CD4-positive, alpha-beta T cell (primary cell): ENCODE results near the gene C4orf54. TPM values are rescaled to one million over a fixed set of nuclear protein-coding genes. Genes with fewer than 3 reads are reported as not detected.

Experiments used
- ATAC-seq: fragments of 200-7000 bp; cut with Tn5 transposase; one replicate; pipeline ENCODE4 v1.10.0; 2022; ENCODE audit warnings: mild to moderate bottlenecking; ENCODE audit not compliant: poor library complexity
- CTCF ChIA-PET: fragments of 350-600 bp; sonication (Branson Sonifier 250); formaldehyde crosslinking; loops from one replicate; lab custom pipeline; 2021; ENCODE audit warnings: antibody characterized with exemption, inconsistent platforms; lab: Charles Lee
- POLR2A ChIA-PET: fragments of 350-600 bp; sonication (Branson Sonifier 250); formaldehyde crosslinking; loops from one replicate; lab custom pipeline; 2021; ENCODE audit warnings: antibody characterized with exemption, inconsistent platforms; lab: Charles Lee
- DNase-seq, 14 experiments: peaks; one replicate each; pipeline ENCODE4 v3.0.0-alpha.2; 2013 to 2020; ENCODE audit warnings: mixed read lengths in 2 of 14
- H3K27ac ChIP-seq, 2 donors: one replicate each; pipeline versions ENCODE4 v1.5.1 to v1.7.0; 2013; ENCODE audit warnings: low read length in 2 of 2, low read depth in 1 of 2, mild to moderate bottlenecking in 1 of 2
- H3K27me3 ChIP-seq, 2 experiments: 1 replicate in 1 of 2; 2 replicates in 1 of 2; pipeline versions ENCODE4 v1.6.1 to v1.7.0; 2013; ENCODE audit warnings: low read length in 2 of 2, control low read depth in 1 of 2, mild to moderate bottlenecking in 1 of 2, moderate library complexity in 1 of 2; ENCODE audit not compliant: insufficient read depth in 2 of 2, control insufficient read depth in 1 of 2
- H3K36me3 ChIP-seq: one replicate; pipeline ENCODE4 v1.6.1; 2013; ENCODE audit warnings: low read length, control low read depth; ENCODE audit not compliant: insufficient read depth
- H3K4me1 ChIP-seq: one replicate; pipeline ENCODE4 v1.6.1; 2013; ENCODE audit warnings: low read length, control low read depth; ENCODE audit not compliant: insufficient read depth
- H3K4me3 ChIP-seq: one replicate; pipeline ENCODE4 v1.5.1; 2013; ENCODE audit warnings: mild to moderate bottlenecking, low read length, moderate library complexity
- H3K9me3 ChIP-seq, 2 experiments: 1 replicate in 1 of 2; 2 replicates in 1 of 2; pipeline versions ENCODE4 v1.6.1 to v1.7.0; 2013; ENCODE audit warnings: low read length in 2 of 2, mild to moderate bottlenecking in 2 of 2, control low read depth in 1 of 2, moderate library complexity in 1 of 2; ENCODE audit not compliant: control insufficient read depth in 1 of 2, insufficient read depth in 1 of 2
- H3K27ac Mint-ChIP-seq: one replicate; pipeline ENCODE4 v1.8.0; 2020; ENCODE audit warnings: mixed read lengths
- H3K27me3 Mint-ChIP-seq: one replicate; pipeline ENCODE4 v1.8.0; 2021; ENCODE audit warnings: mixed read lengths
- H3K36me3 Mint-ChIP-seq: one replicate; pipeline ENCODE4 v1.8.0; 2021; ENCODE audit warnings: low read depth, mixed read lengths
- H3K4me1 Mint-ChIP-seq: one replicate; pipeline ENCODE4 v1.8.0; 2021; ENCODE audit warnings: low read depth, mixed read lengths
- H3K4me3 Mint-ChIP-seq: one replicate; pipeline ENCODE4 v1.8.0; 2020; ENCODE audit warnings: mild to moderate bottlenecking, mixed read lengths
- H3K9me3 Mint-ChIP-seq: one replicate; pipeline ENCODE4 v1.8.0; 2020; ENCODE audit warnings: mixed read lengths
- intact Hi-C, 2 experiments: fragments of 100-400 bp; cut with DNase I in 1 of 2; cut with micrococcal nuclease in 1 of 2; formaldehyde crosslinking; loops; one replicate each; pipeline versions ENCODE4 v1.15.1 to v1.9.0; 2023 to 2025; cut with DNase I, micrococcal nuclease
- total RNA-seq, 174 experiments: library from RNA in 2 of 174; stranded (reverse) in 2 of 174; gene quantifications; one replicate each; pipeline ENCODE4 v1.2.3 and lab custom pipeline; 2021 to 2026
- TF ChIP-seq, protein P1 (sequence below): fragments of 200-600 bp; IDR thresholded peaks from one replicate; pipeline ENCODE4 v1.8.0; 2022; ENCODE audit warnings: antibody characterized with exemption, mild to moderate bottlenecking

The C4orf54 gene
- total RNA-seq, 2 experiments from 2014 or later, result not detected

DNA sequence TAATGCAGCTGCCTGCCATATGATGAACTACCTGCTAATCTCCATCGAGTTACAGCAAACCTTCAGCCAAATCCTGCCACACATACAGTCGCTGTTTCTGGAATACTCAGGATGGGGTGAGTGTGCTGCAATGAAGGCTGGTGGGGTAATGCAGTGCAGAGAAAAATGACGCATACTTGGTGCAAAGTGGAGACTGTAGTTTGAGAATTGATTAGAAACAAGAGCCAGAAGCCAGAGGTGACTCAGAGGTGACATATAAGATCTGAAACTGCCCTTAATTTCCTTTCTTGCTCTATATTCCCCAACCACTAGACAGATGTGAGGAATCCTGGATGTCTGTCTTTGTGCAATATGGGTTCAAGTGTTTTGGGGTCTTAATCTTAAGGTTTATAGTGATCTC lies 22.0 kb downstream of the C4orf54 start:
- no peaks in the 10 kb centered on the region for H3K9me3 ChIP-seq
- no peak overlapping the region for H3K27ac ChIP-seq
- H3K4me3 ChIP-seq, result no peak overlapping the region
- ChIA-PET POLR2A (no interaction called here), CTCF (no interaction called here)
- Mint-ChIP-seq H3K36me3 (no peaks in the 10 kb centered on the region), H3K4me1 (no peaks in the 10 kb centered on the region), H3K9me3 (no peaks in the 10 kb centered on the region), H3K4me3 (no peak overlapping the region), H3K27me3 (peaks cover 9% of the 10 kb centered on the region), H3K27ac (no peak overlapping the region)
- H3K4me1 ChIP-seq, result no peaks in the 10 kb centered on the region
- no peaks in the 10 kb centered on the region for H3K36me3 ChIP-seq
- TF ChIP-seq, protein P1, sequence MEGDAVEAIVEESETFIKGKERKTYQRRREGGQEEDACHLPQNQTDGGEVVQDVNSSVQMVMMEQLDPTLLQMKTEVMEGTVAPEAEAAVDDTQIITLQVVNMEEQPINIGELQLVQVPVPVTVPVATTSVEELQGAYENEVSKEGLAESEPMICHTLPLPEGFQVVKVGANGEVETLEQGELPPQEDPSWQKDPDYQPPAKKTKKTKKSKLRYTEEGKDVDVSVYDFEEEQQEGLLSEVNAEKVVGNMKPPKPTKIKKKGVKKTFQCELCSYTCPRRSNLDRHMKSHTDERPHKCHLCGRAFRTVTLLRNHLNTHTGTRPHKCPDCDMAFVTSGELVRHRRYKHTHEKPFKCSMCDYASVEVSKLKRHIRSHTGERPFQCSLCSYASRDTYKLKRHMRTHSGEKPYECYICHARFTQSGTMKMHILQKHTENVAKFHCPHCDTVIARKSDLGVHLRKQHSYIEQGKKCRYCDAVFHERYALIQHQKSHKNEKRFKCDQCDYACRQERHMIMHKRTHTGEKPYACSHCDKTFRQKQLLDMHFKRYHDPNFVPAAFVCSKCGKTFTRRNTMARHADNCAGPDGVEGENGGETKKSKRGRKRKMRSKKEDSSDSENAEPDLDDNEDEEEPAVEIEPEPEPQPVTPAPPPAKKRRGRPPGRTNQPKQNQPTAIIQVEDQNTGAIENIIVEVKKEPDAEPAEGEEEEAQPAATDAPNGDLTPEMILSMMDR, result no peak
- peaks cover 0 to 4% of the 10 kb centered on the region in 2 experiments for H3K27me3 ChIP-seq
- intact Hi-C loops, result no loop called here
- no peak for DNase-seq
- ATAC-seq, result no peak

DNA sequence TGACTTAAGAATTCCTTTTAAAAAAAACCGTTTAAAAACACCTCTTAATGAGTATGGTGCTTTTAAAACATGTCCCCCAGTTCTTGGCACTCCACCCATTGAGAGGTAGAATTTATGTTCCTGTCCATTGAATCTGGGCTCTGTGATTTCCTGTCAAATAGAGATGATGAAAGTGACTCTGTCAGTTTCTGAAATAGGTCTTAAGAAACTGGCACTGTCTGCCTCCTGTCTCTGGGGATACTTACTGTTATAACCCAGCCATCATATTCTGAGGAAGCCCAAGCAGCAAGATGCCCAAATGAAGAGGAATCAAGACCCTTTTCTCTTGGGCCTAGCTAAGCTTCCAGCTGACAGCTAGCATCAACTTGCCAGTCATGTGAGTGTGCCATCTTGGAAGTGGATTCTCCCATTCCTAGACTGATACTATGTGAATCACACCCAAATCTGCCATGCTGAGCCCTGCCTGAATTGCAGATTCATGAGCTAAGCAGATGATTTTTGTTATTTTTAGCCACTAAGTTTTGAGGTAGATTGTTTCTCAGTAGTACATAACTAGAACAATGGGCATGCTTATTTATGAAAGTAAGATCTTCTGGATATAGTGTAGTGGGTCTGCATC lies 22.8 kb downstream of the C4orf54 start:
- TF ChIP-seq, protein P1, result no peak
- H3K4me3 ChIP-seq, result no peak overlapping the region
- H3K4me3 Mint-ChIP-seq, result no peak overlapping the region
- H3K4me1 ChIP-seq, result no peaks in the 10 kb centered on the region
- H3K27ac ChIP-seq, result no peak overlapping the region
- ATAC-seq, result no peak
- H3K27me3 Mint-ChIP-seq, result peaks cover 16% of the 10 kb centered on the region
- H3K36me3 ChIP-seq, result no peaks in the 10 kb centered on the region
- DNase-seq, result no peak
- H3K9me3 Mint-ChIP-seq, result no peaks in the 10 kb centered on the region
- H3K4me1 Mint-ChIP-seq, result no peaks in the 10 kb centered on the region
- H3K36me3 Mint-ChIP-seq, result no peaks in the 10 kb centered on the region
- no peaks in the 10 kb centered on the region for H3K9me3 ChIP-seq
- CTCF ChIA-PET, result no interaction called here
- intact Hi-C loops, result no loop called here
- POLR2A ChIA-PET, result no interaction called here
- H3K27ac Mint-ChIP-seq, result no peak overlapping the region
- H3K27me3 ChIP-seq, result peaks cover 0 to 4% of the 10 kb centered on the region in 2 experiments

DNA sequence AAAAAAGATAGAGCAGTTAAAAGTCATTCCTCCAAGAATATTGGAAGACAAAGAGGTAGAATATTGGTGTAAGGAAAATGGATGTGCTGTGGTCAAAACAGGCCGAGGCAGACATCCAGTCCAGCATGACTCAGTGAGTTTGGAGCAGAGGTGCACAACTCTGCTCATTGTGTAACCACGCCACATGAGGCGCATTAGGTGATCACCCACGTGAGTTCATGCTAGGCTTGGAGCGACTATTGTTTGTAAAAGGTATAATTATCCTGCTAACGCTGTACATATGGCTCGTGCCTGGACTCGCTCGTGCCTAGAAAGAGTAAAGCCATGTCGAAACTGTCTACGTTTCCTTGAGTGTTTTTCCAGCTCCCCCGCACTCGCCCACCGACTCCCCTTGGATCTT lies 23.9 kb downstream of the C4orf54 start:
- H3K9me3 Mint-ChIP-seq, result no peaks in the 10 kb centered on the region
- intact Hi-C loops, result no loop called here
- no peaks in the 10 kb centered on the region for H3K36me3 ChIP-seq
- no peaks in the 10 kb centered on the region for H3K4me1 Mint-ChIP-seq
- ChIA-PET POLR2A (no interaction called here), CTCF (no interaction called here)
- no peak overlapping the region for H3K27ac Mint-ChIP-seq
- no peak overlapping the region for H3K27ac ChIP-seq
- H3K27me3 ChIP-seq, result peaks cover 0 to under 1% of the 10 kb centered on the region in 2 experiments
- H3K4me1 ChIP-seq, result no peaks in the 10 kb centered on the region
- DNase-seq (no peak), ATAC-seq (no peak)
- no peak overlapping the region for H3K4me3 Mint-ChIP-seq
- no peaks in the 10 kb centered on the region for H3K9me3 ChIP-seq
- H3K36me3 Mint-ChIP-seq, result no peaks in the 10 kb centered on the region
- TF ChIP-seq, protein P1, result no peak
- H3K27me3 Mint-ChIP-seq, result peaks cover 17% of the 10 kb centered on the region
- no peak overlapping the region for H3K4me3 ChIP-seq
